ENCODE data around the gene BASP1.

- TF ChIP-seq CTCF (IDR thresholded peaks at IDR 0.05): no peak
- TF ChIP-seq POLR2A (IDR thresholded peaks at IDR 0.05): no peak
Observed at GRCh38 chr5:17267106-17267505, 49.7 kb downstream of the BASP1 start.
